HL-60 (cell line): ENCODE results near the gene PACSIN3.

ENCODE experiments used
- POLR2AphosphoS5 ChIP-seq: IDR thresholded peaks from 2 replicates; pipeline ENCODE4 v1.6.1; 2012; ENCODE audit warnings: low read depth
- TF ChIP-seq, protein P1 (sequence below): IDR thresholded peaks from one replicate; pipeline ENCODE4 v1.5.1; 2011; ENCODE audit warnings: low read length, control low read depth, inconsistent platforms; ENCODE audit not compliant: insufficient read depth

DNA sequence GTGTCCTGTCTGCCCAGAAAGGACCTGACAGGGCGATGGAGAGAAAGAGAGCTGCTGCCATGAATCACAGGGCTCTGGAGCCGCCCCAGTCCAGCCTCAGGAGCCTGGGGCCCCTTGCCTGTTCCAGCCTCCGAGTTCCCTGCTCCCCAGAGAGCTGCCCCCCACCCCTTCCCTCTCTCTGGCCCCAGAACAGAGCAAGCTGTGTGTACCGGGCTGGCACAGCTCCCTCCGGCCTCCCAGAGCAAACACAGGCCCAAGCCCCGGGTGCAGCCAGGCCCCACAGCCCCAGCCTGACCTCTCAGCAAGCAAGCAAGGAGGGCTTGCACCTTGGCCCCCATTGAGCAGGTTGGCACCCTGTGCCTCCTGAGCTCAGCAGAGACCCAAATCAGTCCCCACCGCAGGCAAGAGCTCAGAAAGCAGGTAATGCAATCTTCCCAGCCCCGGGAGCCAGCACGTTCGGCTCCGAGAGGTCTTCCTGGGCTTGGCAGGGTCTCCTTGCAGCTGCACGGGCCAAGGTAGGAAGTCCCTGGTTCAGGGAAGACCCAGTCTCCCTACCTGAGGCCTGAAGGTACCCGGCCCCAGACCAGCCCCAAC is 1.4 kb downstream of the PACSIN3 start:
- TF ChIP-seq, protein P1, sequence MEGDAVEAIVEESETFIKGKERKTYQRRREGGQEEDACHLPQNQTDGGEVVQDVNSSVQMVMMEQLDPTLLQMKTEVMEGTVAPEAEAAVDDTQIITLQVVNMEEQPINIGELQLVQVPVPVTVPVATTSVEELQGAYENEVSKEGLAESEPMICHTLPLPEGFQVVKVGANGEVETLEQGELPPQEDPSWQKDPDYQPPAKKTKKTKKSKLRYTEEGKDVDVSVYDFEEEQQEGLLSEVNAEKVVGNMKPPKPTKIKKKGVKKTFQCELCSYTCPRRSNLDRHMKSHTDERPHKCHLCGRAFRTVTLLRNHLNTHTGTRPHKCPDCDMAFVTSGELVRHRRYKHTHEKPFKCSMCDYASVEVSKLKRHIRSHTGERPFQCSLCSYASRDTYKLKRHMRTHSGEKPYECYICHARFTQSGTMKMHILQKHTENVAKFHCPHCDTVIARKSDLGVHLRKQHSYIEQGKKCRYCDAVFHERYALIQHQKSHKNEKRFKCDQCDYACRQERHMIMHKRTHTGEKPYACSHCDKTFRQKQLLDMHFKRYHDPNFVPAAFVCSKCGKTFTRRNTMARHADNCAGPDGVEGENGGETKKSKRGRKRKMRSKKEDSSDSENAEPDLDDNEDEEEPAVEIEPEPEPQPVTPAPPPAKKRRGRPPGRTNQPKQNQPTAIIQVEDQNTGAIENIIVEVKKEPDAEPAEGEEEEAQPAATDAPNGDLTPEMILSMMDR = no peak
- no peak for TF ChIP-seq POLR2AphosphoS5
